Heart left ventricle (tissue), 13 donors: Measurements from ENCODE around the gene PIP4K2A.

Source experiments
- POLR2A ChIP-seq, 2 donors: fragments of 450-650 bp; IDR thresholded peaks; one replicate each; pipeline ENCODE4 v1.6.1; 2017; ENCODE audit warnings: antibody characterized with exemption in 2 of 2, mild to moderate bottlenecking in 2 of 2, moderate library complexity in 2 of 2
- TF ChIP-seq, protein P1 (sequence below), 12 donors: fragments of 200-600 bp; sonication (generic) in 4 of 12; IDR thresholded peaks; one replicate each; pipeline versions ENCODE4 v1.5.0 to v1.8.0; 2018 to 2022; ENCODE audit warnings: antibody characterized with exemption in 12 of 12, mild to moderate bottlenecking in 5 of 12
- donor health status: ischemic (EF 13 %, LVEDD 7.1; RV severe dilation, severe dysfunction).
- donor health status: DM: no; HTN: yes; CAD: no.
- donor health status: DM: no; HTN: no; CAD: no.
- donor health status: ischemic (EF 25% LVEDD 6.9; RV normal size, moderate dysfunction).
- donor health status: ischemic (EF 25% LVEDD 5.7; RV mildly dilated, moderate dysfunction).
- donor health status: ischemic (EF 35%, LVEDD 5.7; RV mildly dilated, moderate dysfunction).
- donor health status: nonischemic (EF 11% LVEDD 7.7; RV severe dilation, severe dysfunction).
- donor health status: DM: yes; HTN: yes; CAD: no.
- donor health status: PGD.
- donor health status: ischemic (EF 29% LVEDD 5.4; RV normal size, mild dysfunction).
- donor health status: nonischemic (EF 23%, LVEDD 6.1; RV moderate dilation, normal function).

DNA sequence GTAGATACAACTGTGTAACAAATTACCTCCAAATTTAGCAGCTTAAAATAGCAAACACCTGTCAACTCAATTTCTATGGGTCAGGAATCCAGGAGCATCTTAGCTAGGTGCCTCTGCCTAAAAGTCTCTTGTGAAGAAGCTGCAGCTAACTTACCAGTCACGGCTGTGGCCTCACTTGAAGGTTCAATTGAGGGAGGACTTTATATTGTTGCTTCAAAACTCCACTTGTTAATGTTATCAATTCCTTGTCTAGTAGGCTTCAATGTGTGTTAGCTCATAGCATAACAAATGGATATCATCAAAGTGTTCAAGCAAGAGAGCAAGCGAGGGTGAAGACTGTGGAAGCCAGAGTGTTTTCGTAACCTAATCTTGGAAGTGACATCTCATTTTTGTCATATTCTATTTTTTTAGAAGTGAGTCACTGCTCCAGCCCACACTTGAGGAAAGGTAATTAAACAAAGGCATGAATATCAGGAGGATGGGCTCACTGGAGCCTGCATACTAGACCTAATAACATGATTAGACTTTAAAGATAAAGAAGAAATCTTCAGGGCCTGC, 196.1 kb downstream of the PIP4K2A start:
- TF ChIP-seq, protein P1, sequence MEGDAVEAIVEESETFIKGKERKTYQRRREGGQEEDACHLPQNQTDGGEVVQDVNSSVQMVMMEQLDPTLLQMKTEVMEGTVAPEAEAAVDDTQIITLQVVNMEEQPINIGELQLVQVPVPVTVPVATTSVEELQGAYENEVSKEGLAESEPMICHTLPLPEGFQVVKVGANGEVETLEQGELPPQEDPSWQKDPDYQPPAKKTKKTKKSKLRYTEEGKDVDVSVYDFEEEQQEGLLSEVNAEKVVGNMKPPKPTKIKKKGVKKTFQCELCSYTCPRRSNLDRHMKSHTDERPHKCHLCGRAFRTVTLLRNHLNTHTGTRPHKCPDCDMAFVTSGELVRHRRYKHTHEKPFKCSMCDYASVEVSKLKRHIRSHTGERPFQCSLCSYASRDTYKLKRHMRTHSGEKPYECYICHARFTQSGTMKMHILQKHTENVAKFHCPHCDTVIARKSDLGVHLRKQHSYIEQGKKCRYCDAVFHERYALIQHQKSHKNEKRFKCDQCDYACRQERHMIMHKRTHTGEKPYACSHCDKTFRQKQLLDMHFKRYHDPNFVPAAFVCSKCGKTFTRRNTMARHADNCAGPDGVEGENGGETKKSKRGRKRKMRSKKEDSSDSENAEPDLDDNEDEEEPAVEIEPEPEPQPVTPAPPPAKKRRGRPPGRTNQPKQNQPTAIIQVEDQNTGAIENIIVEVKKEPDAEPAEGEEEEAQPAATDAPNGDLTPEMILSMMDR (IDR thresholded peaks at IDR 0.05): no peak
- no peak for TF ChIP-seq POLR2A (IDR thresholded peaks at IDR 0.05)
